ENCODE data around the gene CELSR1.

Gene CELSR1

GRCh38 chr22:46579751-46580449 lies 42.5 kb upstream of the CELSR1 start:
- Mint-ChIP-seq H3K4me3 (no peak overlapping the region), H3K27ac (no peak overlapping the region), H3K4me1 (ENCODE audit: low read depth) (peaks cover 47% of the 10 kb centered on the region), H3K36me3 (ENCODE audit: low read depth) (no peaks in the 10 kb centered on the region), H3K9me3 (no peaks in the 10 kb centered on the region), H3K27me3 (ENCODE audit: low read depth) (no peaks in the 10 kb centered on the region)
- no peak for DNase-seq (ENCODE audit: low spot score)

GRCh38 chr22:46578824-46579561 lies 41.6 kb upstream of the CELSR1 start:
- no peaks in the 10 kb centered on the region for H3K36me3 Mint-ChIP-seq (ENCODE audit: low read depth)
- DNase-seq (ENCODE audit: low spot score): no peak
- H3K27ac Mint-ChIP-seq: peak overlapping the region; percentile 65
- H3K9me3 Mint-ChIP-seq: no peaks in the 10 kb centered on the region
- H3K4me1 Mint-ChIP-seq (ENCODE audit: low read depth): peaks cover 48% of the 10 kb centered on the region
- peak overlapping the region; percentile 96 for H3K4me3 Mint-ChIP-seq
- no peaks in the 10 kb centered on the region for H3K27me3 Mint-ChIP-seq (ENCODE audit: low read depth)

GRCh38 chr22:46578251-46578823 lies 40.9 kb upstream of the CELSR1 start:
- Mint-ChIP-seq H3K27me3 (ENCODE audit: low read depth) (no peaks in the 10 kb centered on the region), H3K27ac (peak overlapping the region; percentile 65), H3K4me1 (ENCODE audit: low read depth) (peaks cover 48% of the 10 kb centered on the region), H3K9me3 (no peaks in the 10 kb centered on the region), H3K36me3 (ENCODE audit: low read depth) (no peaks in the 10 kb centered on the region), H3K4me3 (peak overlapping the region; percentile 96)
- no peak for DNase-seq (ENCODE audit: low spot score)

- H3K4me1 Mint-ChIP-seq (ENCODE audit: low read depth): peaks cover 48% of the 10 kb centered on the region
- no peak for DNase-seq (ENCODE audit: low spot score)
- H3K9me3 Mint-ChIP-seq: no peaks in the 10 kb centered on the region
- peak overlapping the region; percentile 92 for H3K27ac Mint-ChIP-seq
- H3K36me3 Mint-ChIP-seq (ENCODE audit: low read depth): no peaks in the 10 kb centered on the region
- peak overlapping the region; percentile 96 for H3K4me3 Mint-ChIP-seq
- H3K27me3 Mint-ChIP-seq (ENCODE audit: low read depth): no peaks in the 10 kb centered on the region
Observed at GRCh38 chr22:46577368-46578249, 40.2 kb upstream of the CELSR1 start.

- H3K27me3 Mint-ChIP-seq (ENCODE audit: low read depth): no peaks in the 10 kb centered on the region
- H3K4me1 Mint-ChIP-seq (ENCODE audit: low read depth): peaks cover 42% of the 10 kb centered on the region
- no peak overlapping the region for H3K27ac Mint-ChIP-seq
- DNase-seq (ENCODE audit: low spot score): peak; percentile 67
- peak overlapping the region; percentile 75 for H3K4me3 Mint-ChIP-seq
- peaks cover 6% of the 10 kb centered on the region for H3K9me3 Mint-ChIP-seq
- H3K36me3 Mint-ChIP-seq (ENCODE audit: low read depth): no peaks in the 10 kb centered on the region
Observed at GRCh38 chr22:46576556-46577367, 39.3 kb upstream of the CELSR1 start.

- H3K36me3 Mint-ChIP-seq (ENCODE audit: low read depth): peaks cover 2% of the 10 kb centered on the region
- H3K4me1 Mint-ChIP-seq (ENCODE audit: low read depth): peaks cover 36% of the 10 kb centered on the region
- peak overlapping the region; percentile 89 for H3K27ac Mint-ChIP-seq
- peaks cover 13% of the 10 kb centered on the region for H3K9me3 Mint-ChIP-seq
- H3K27me3 Mint-ChIP-seq (ENCODE audit: low read depth): no peaks in the 10 kb centered on the region
- no peak for DNase-seq (ENCODE audit: low spot score)
- peak overlapping the region; percentile 75 for H3K4me3 Mint-ChIP-seq
Observed at GRCh38 chr22:46575911-46576555, 38.6 kb upstream of the CELSR1 start.

GRCh38 chr22:46574993-46575910 lies 37.8 kb upstream of the CELSR1 start:
- DNase-seq (ENCODE audit: low spot score): no peak
- peaks cover 15% of the 10 kb centered on the region for H3K9me3 Mint-ChIP-seq
- peaks cover 2% of the 10 kb centered on the region for H3K36me3 Mint-ChIP-seq (ENCODE audit: low read depth)
- no peaks in the 10 kb centered on the region for H3K27me3 Mint-ChIP-seq (ENCODE audit: low read depth)
- peak overlapping the region; percentile 75 for H3K4me3 Mint-ChIP-seq
- H3K27ac Mint-ChIP-seq: peak overlapping the region; percentile 89
- H3K4me1 Mint-ChIP-seq (ENCODE audit: low read depth): peaks cover 36% of the 10 kb centered on the region

GRCh38 chr22:46574438-46574992 lies 37.1 kb upstream of the CELSR1 start:
- Mint-ChIP-seq H3K27me3 (ENCODE audit: low read depth) (no peaks in the 10 kb centered on the region), H3K4me3 (peak overlapping the region; percentile 75), H3K4me1 (ENCODE audit: low read depth) (peaks cover 32% of the 10 kb centered on the region), H3K9me3 (peaks cover 15% of the 10 kb centered on the region), H3K27ac (no peak overlapping the region), H3K36me3 (ENCODE audit: low read depth) (peaks cover 2% of the 10 kb centered on the region)
- no peak for DNase-seq (ENCODE audit: low spot score)

- Mint-ChIP-seq H3K36me3 (ENCODE audit: low read depth) (peaks cover 2% of the 10 kb centered on the region), H3K4me1 (ENCODE audit: low read depth) (peaks cover 26% of the 10 kb centered on the region), H3K9me3 (peaks cover 15% of the 10 kb centered on the region), H3K4me3 (no peak overlapping the region), H3K27me3 (ENCODE audit: low read depth) (no peaks in the 10 kb centered on the region), H3K27ac (no peak overlapping the region)
- DNase-seq (ENCODE audit: low spot score): no peak
Observed at GRCh38 chr22:46573781-46574437, 36.5 kb upstream of the CELSR1 start.

GRCh38 chr22:46572911-46573780 lies 35.7 kb upstream of the CELSR1 start:
- Mint-ChIP-seq H3K4me3 (no peak overlapping the region), H3K27ac (no peak overlapping the region), H3K27me3 (ENCODE audit: low read depth) (no peaks in the 10 kb centered on the region), H3K4me1 (ENCODE audit: low read depth) (peaks cover 20% of the 10 kb centered on the region), H3K36me3 (ENCODE audit: low read depth) (peaks cover 2% of the 10 kb centered on the region), H3K9me3 (peaks cover 18% of the 10 kb centered on the region)
- DNase-seq (ENCODE audit: low spot score): no peak

Measured in T-helper 2 cell treated with Interferon-gamma antibody and Interleukin-4, amounts not matched to agents 5 μg/mL and 100 μg/mL, for 36 hours (primary cell).